Measurements from ENCODE around the gene PHF14.
"Not testable (repeated sequence)": the region's sequence is repeated elsewhere in the genome, so short reads cannot be mapped to it uniquely, and the experiment has no call there.

GRCh38 chr7:10950974-10951578, 22.6 kb upstream of the PHF14 start:
- TF ChIP-seq POLR2A (IDR thresholded peaks at IDR 0.05; ENCODE audit: low read length); GATA1 (IDR thresholded peaks at IDR 0.05; ENCODE audit: low read depth, low read length): not testable (repeated sequence)
